Naive thymus-derived CD4-positive, alpha-beta T cell (primary cell): Measurements from ENCODE around the gene SYCN. TPM values are rescaled to one million over a fixed set of nuclear protein-coding genes. Genes with fewer than 3 reads are reported as not detected.

Experiments
- ATAC-seq: fragments of 150-1000 bp; cut with Tn5 transposase; 2 replicates; pipeline ENCODE4 v1.10.0; 2021; ENCODE audit warnings: mild to moderate bottlenecking, moderate library complexity
- CTCF ChIA-PET: fragments of 350-600 bp; sonication (Branson Sonifier 250); formaldehyde crosslinking; loops from one replicate; lab custom pipeline; 2021; ENCODE audit warnings: antibody characterized with exemption; lab: Charles Lee
- POLR2A ChIA-PET: fragments of 350-600 bp; sonication (Branson Sonifier 250); formaldehyde crosslinking; loops from one replicate; lab custom pipeline; 2021; ENCODE audit warnings: antibody characterized with exemption, inconsistent platforms; lab: Charles Lee
- DNase-seq, 9 donors: peaks; one replicate each; pipeline versions ENCODE4 v3.0.0 to v3.0.0-alpha.2; 2020 to 2022; ENCODE audit warnings: mixed read lengths in 1 of 9
- H3K27ac ChIP-seq: one replicate; pipeline ENCODE4 v1.7.0; 2013; ENCODE audit warnings: mild to moderate bottlenecking, low read depth, low read length, moderate library complexity
- H3K27me3 ChIP-seq, 2 donors: one replicate each; pipeline ENCODE4 v1.7.0; 2013; ENCODE audit warnings: low read length in 2 of 2, mild to moderate bottlenecking in 2 of 2, moderate library complexity in 2 of 2; ENCODE audit not compliant: control insufficient read depth in 2 of 2, insufficient read depth in 2 of 2
- H3K36me3 ChIP-seq, 3 experiments: 1 replicate in 2 of 3; 2 replicates in 1 of 3; pipeline ENCODE4 v1.7.0; 2013; ENCODE audit warnings: low read length in 3 of 3, mild to moderate bottlenecking in 3 of 3, moderate library complexity in 1 of 3; ENCODE audit not compliant: insufficient read depth in 3 of 3, control insufficient read depth in 2 of 3
- H3K4me1 ChIP-seq, 2 donors: one replicate each; pipeline ENCODE4 v1.7.0; 2013; ENCODE audit warnings: low read length in 2 of 2, mild to moderate bottlenecking in 2 of 2, moderate library complexity in 1 of 2; ENCODE audit not compliant: control insufficient read depth in 2 of 2, insufficient read depth in 2 of 2
- H3K4me3 ChIP-seq: 2 replicates; pipeline ENCODE4 v1.7.0; 2013; ENCODE audit warnings: mild to moderate bottlenecking, low read length
- H3K9me3 ChIP-seq, 3 experiments: 1 replicate in 2 of 3; 2 replicates in 1 of 3; pipeline ENCODE4 v1.7.0; 2013; ENCODE audit warnings: low read length in 3 of 3; ENCODE audit not compliant: control insufficient read depth in 2 of 3
- H3K27ac Mint-ChIP-seq, 9 donors: one replicate each; pipeline ENCODE4 v1.8.0; 2020 to 2022; ENCODE audit warnings: mixed read lengths in 9 of 9, mild to moderate bottlenecking in 8 of 9, moderate library complexity in 5 of 9, inconsistent platforms in 2 of 9
- H3K27me3 Mint-ChIP-seq, 5 donors: one replicate each; pipeline ENCODE4 v1.8.0; 2021 to 2022; ENCODE audit warnings: mixed read lengths in 5 of 5, mild to moderate bottlenecking in 1 of 5
- H3K36me3 Mint-ChIP-seq, 5 donors: one replicate each; pipeline ENCODE4 v1.8.0; 2020 to 2022; ENCODE audit warnings: mixed read lengths in 5 of 5, mild to moderate bottlenecking in 3 of 5, inconsistent platforms in 1 of 5
- H3K4me1 Mint-ChIP-seq, 7 donors: one replicate each; pipeline ENCODE4 v1.8.0; 2020 to 2022; ENCODE audit warnings: mixed read lengths in 7 of 7, mild to moderate bottlenecking in 3 of 7, inconsistent platforms in 1 of 7
- H3K4me3 Mint-ChIP-seq, 10 donors: one replicate each; pipeline ENCODE4 v1.8.0; 2020 to 2022; ENCODE audit warnings: mild to moderate bottlenecking in 10 of 10, mixed read lengths in 10 of 10, moderate library complexity in 6 of 10, inconsistent platforms in 2 of 10
- H3K9me3 Mint-ChIP-seq, 11 donors: one replicate each; pipeline ENCODE4 v1.8.0; 2020 to 2022; ENCODE audit warnings: mixed read lengths in 11 of 11, mild to moderate bottlenecking in 4 of 11, inconsistent platforms in 1 of 11, moderate library complexity in 1 of 11
- intact Hi-C, 2 donors: fragments of 100-400 bp; cut with micrococcal nuclease; formaldehyde crosslinking; loops; one replicate each; pipeline ENCODE4 v1.15.1; 2023
- polyA plus RNA-seq, 2 donors: library from polyadenylated mRNA; unstranded; fragments of 300-500 nt; fragmentation: Illumina TruSeq; gene quantifications; one replicate each; pipeline ENCODE4 v1.2.3, GENCODE V29; 2021
- total RNA-seq, 6 experiments: library from RNA in 5 of 6; stranded (reverse) in 5 of 6; gene quantifications; 1 replicate in 5 of 6; 2 replicates in 1 of 6; pipeline ENCODE4 v1.2.3 and lab custom pipeline; 2021 to 2026

SYCN gene
- total and polyA plus RNA-seq, 7 experiments from 2014 or later = not detected

GRCh38 chr19:39158646-39159260, 45.3 kb downstream of the SYCN start:
- Mint-ChIP-seq H3K9me3 (no peaks in the 10 kb centered on the region), H3K27ac (peak overlapping the region in 1 of 9 donors; percentile 28), H3K4me3 (no peak overlapping the region), H3K36me3 (peaks cover 0 to 4% (median 0%) of the 10 kb centered on the region in 5 donors), H3K4me1 (peaks cover 19 to 44% (median 26%) of the 10 kb centered on the region in 7 donors), H3K27me3 (no peaks in the 10 kb centered on the region)
- no peaks in the 10 kb centered on the region for H3K27me3 ChIP-seq
- ChIA-PET POLR2A (no interaction called here), CTCF (no interaction called here)
- H3K4me3 ChIP-seq = no peak overlapping the region
- DNase-seq = no peak
- H3K27ac ChIP-seq = no peak overlapping the region
- H3K9me3 ChIP-seq = no peaks in the 10 kb centered on the region
- intact Hi-C loops = no loop called here
- no peaks in the 10 kb centered on the region for H3K4me1 ChIP-seq
- ATAC-seq = no peak
- H3K36me3 ChIP-seq = peaks cover 0 to 3% (median 0%) of the 10 kb centered on the region in 3 experiments

- no peak overlapping the region for H3K27ac ChIP-seq
- no peaks in the 10 kb centered on the region for H3K9me3 ChIP-seq
- H3K36me3 ChIP-seq = peaks cover 0 to 3% (median 0%) of the 10 kb centered on the region in 3 experiments
- CTCF ChIA-PET = no interaction called here
- DNase-seq (no peak), ATAC-seq (no peak)
- H3K4me3 ChIP-seq = no peak overlapping the region
- intact Hi-C loops = no loop called here
- no peaks in the 10 kb centered on the region for H3K27me3 ChIP-seq
- peaks cover 0 to 5% (median 0%) of the 10 kb centered on the region in 5 donors for H3K36me3 Mint-ChIP-seq
- POLR2A ChIA-PET = no interaction called here
- no peaks in the 10 kb centered on the region for H3K4me1 ChIP-seq
- peaks cover 19 to 45% (median 28%) of the 10 kb centered on the region in 7 donors for H3K4me1 Mint-ChIP-seq
- H3K9me3 Mint-ChIP-seq = no peaks in the 10 kb centered on the region
- no peak overlapping the region for H3K4me3 Mint-ChIP-seq
- no peaks in the 10 kb centered on the region for H3K27me3 Mint-ChIP-seq
- no peak overlapping the region for H3K27ac Mint-ChIP-seq
Observed at GRCh38 chr19:39157997-39158389, 46.1 kb downstream of the SYCN start.

- H3K36me3 ChIP-seq = peaks cover 0 to 3% (median 0%) of the 10 kb centered on the region in 3 experiments
- H3K4me3 ChIP-seq = no peak overlapping the region
- ChIA-PET CTCF (no interaction called here), POLR2A (no interaction called here)
- H3K4me3 Mint-ChIP-seq = no peak overlapping the region
- no peaks in the 10 kb centered on the region for H3K27me3 ChIP-seq
- H3K27ac ChIP-seq = no peak overlapping the region
- no peak for DNase-seq
- H3K27ac Mint-ChIP-seq = no peak overlapping the region
- H3K4me1 ChIP-seq = no peaks in the 10 kb centered on the region
- no peak for ATAC-seq
- no peaks in the 10 kb centered on the region for H3K27me3 Mint-ChIP-seq
- H3K9me3 ChIP-seq = no peaks in the 10 kb centered on the region
- H3K4me1 Mint-ChIP-seq = peaks cover 19 to 41% (median 29%) of the 10 kb centered on the region in 7 donors
- intact Hi-C loops = no loop called here
- H3K36me3 Mint-ChIP-seq = peaks cover 0 to 5% (median 0%) of the 10 kb centered on the region in 5 donors
- H3K9me3 Mint-ChIP-seq = no peaks in the 10 kb centered on the region
Observed at GRCh38 chr19:39157275-39157996, 46.6 kb downstream of the SYCN start.

- ChIA-PET CTCF (no interaction called here), POLR2A (no interaction called here)
- Mint-ChIP-seq H3K36me3 (peaks cover 0 to 5% (median 0%) of the 10 kb centered on the region in 5 donors), H3K27ac (no peak overlapping the region), H3K4me3 (no peak overlapping the region), H3K27me3 (no peaks in the 10 kb centered on the region), H3K9me3 (no peaks in the 10 kb centered on the region), H3K4me1 (peaks cover 19 to 40% (median 28%) of the 10 kb centered on the region in 7 donors)
- Histone ChIP-seq H3K27ac (no peak overlapping the region), H3K4me1 (no peaks in the 10 kb centered on the region), H3K27me3 (no peaks in the 10 kb centered on the region), H3K36me3 (peaks cover 0 to 3% (median 0%) of the 10 kb centered on the region in 3 experiments), H3K4me3 (no peak overlapping the region), H3K9me3 (no peaks in the 10 kb centered on the region)
- intact Hi-C loops = no loop called here
- DNase-seq (no peak), ATAC-seq (no peak)
Observed at GRCh38 chr19:39156326-39157230, 47.5 kb downstream of the SYCN start.

- ChIA-PET POLR2A (no interaction called here), CTCF (no interaction called here)
- Histone ChIP-seq H3K4me1 (no peaks in the 10 kb centered on the region), H3K36me3 (peaks cover 0 to 3% (median 0%) of the 10 kb centered on the region in 3 experiments), H3K27ac (no peak overlapping the region), H3K9me3 (no peaks in the 10 kb centered on the region), H3K4me3 (no peak overlapping the region), H3K27me3 (no peaks in the 10 kb centered on the region)
- ATAC-seq (no peak), DNase-seq (no peak)
- Mint-ChIP-seq H3K4me3 (peak overlapping the region in 1 of 10 donors; percentile 34), H3K36me3 (peaks cover 0 to 5% (median 0%) of the 10 kb centered on the region in 5 donors), H3K9me3 (no peaks in the 10 kb centered on the region), H3K27me3 (no peaks in the 10 kb centered on the region), H3K27ac (no peak overlapping the region), H3K4me1 (peaks cover 19 to 47% (median 35%) of the 10 kb centered on the region in 7 donors)
- intact Hi-C loops = no loop called here
Observed at GRCh38 chr19:39155741-39156140, 48.3 kb downstream of the SYCN start.

- H3K36me3 ChIP-seq = peaks cover 0 to 3% (median 0%) of the 10 kb centered on the region in 3 experiments
- no peak overlapping the region for H3K27ac ChIP-seq
- ChIA-PET POLR2A (no interaction called here), CTCF (interaction anchor here (0.5 kb wide), 1 partner anchor 110 kb away, joined by 4 read pairs; no protein-coding TSS in a partner anchor)
- H3K4me1 ChIP-seq = no peaks in the 10 kb centered on the region
- H3K4me3 Mint-ChIP-seq = no peak overlapping the region
- H3K27ac Mint-ChIP-seq = peak overlapping the region in 1 of 9 donors; percentile 28
- no peaks in the 10 kb centered on the region for H3K27me3 ChIP-seq
- H3K4me1 Mint-ChIP-seq = peaks cover 19 to 43% (median 35%) of the 10 kb centered on the region in 7 donors
- no peaks in the 10 kb centered on the region for H3K27me3 Mint-ChIP-seq
- ATAC-seq = no peak
- peaks cover 0 to 5% (median 0%) of the 10 kb centered on the region in 5 donors for H3K36me3 Mint-ChIP-seq
- DNase-seq = no peak
- H3K4me3 ChIP-seq = no peak overlapping the region
- no peaks in the 10 kb centered on the region for H3K9me3 Mint-ChIP-seq
- no peaks in the 10 kb centered on the region for H3K9me3 ChIP-seq
- intact Hi-C loops = no loop called here
Observed at GRCh38 chr19:39155114-39155700, 48.9 kb downstream of the SYCN start.
